Thyroid gland (tissue), 4 donors: ENCODE data around the gene PLXNA1. TPM values are rescaled to one million over a fixed set of nuclear protein-coding genes. Genes with fewer than 3 reads are reported as not detected.

Source experiments
- DNase-seq, 2 donors: peaks; one replicate each; pipeline ENCODE4 v3.0.0-alpha.2; 2019
- H3K27ac ChIP-seq, 3 donors: fragments of 200-600 bp; sonication (generic); 1 replicate in 2 of 3; 2 replicates in 1 of 3; pipeline ENCODE4 v1.5.1; 2016 to 2019; ENCODE audit warnings: mild to moderate bottlenecking in 1 of 3, moderate library complexity in 1 of 3
- H3K27me3 ChIP-seq: fragments of 200-600 bp; sonication (generic); one replicate; pipeline ENCODE4 v1.5.1; 2019
- H3K36me3 ChIP-seq, 2 donors: fragments of 200-600 bp; sonication (generic); one replicate each; pipeline ENCODE4 v1.5.1; 2016 to 2019
- H3K4me1 ChIP-seq, 2 donors: fragments of 200-600 bp; sonication (generic); one replicate each; pipeline ENCODE4 v1.5.1; 2017 to 2019
- H3K4me3 ChIP-seq, 3 donors: fragments of 200-600 bp; sonication (generic); replicated peaks in 1 of 3; 1 replicate in 2 of 3; 2 replicates in 1 of 3; pipeline ENCODE4 v1.5.1; 2016; ENCODE audit warnings: mild to moderate bottlenecking in 1 of 3
- H3K9me3 ChIP-seq: fragments of 200-600 bp; sonication (generic); one replicate; pipeline ENCODE4 v1.5.1; 2017
- CTCF ChIP-seq, 6 experiments: fragments of 200-600 bp in 3 of 6; fragments of 450-650 bp in 3 of 6; sonication (generic) in 3 of 6; IDR thresholded peaks; one replicate each; pipeline ENCODE4 v1.5.1; 2016 to 2019; ENCODE audit warnings: antibody characterized with exemption in 6 of 6, mild to moderate bottlenecking in 2 of 6, inconsistent platforms in 1 of 6, moderate library complexity in 1 of 6
- POLR2A ChIP-seq, 2 donors: fragments of 450-650 bp; IDR thresholded peaks; one replicate each; pipeline ENCODE4 v1.6.1; 2017; ENCODE audit warnings: antibody characterized with exemption in 2 of 2, mild to moderate bottlenecking in 2 of 2, moderate library complexity in 1 of 2
- WGBS, 2 donors: methylation state at CpG; one replicate each; pipeline ENCODE4 v1.1.5; 2017; 5-methylcytosine and 5-hydroxymethylcytosine counted together
- intact Hi-C: fragments of 100-400 bp; cut with DNase I; formaldehyde crosslinking; loops from one replicate; pipeline ENCODE4 v1.15.1; 2023
- total RNA-seq, 4 donors: library from RNA; depleted of rRNA; stranded (reverse); fragments of >200 nt; gene quantifications; one replicate each; pipeline ENCODE4 v1.2.3, GENCODE V29; 2016

PLXNA1 gene
- total RNA-seq, 4 donors from 2014 or later, result 16.0 to 28.0 (median 22.8) TPM

GRCh38 chr3:126972866-126973265, 10.0 kb upstream of the PLXNA1 start:
- WGBS, 2 donors, result 55 to 73% methylated on average over 2 to 3 of the region's 5 CpGs
- no peak for DNase-seq
- H3K4me1 ChIP-seq, result peaks cover 0 to 11% of the 10 kb centered on the region in 2 donors
- intact Hi-C loops, result no loop called here
- no peaks in the 10 kb centered on the region for H3K27me3 ChIP-seq
- no peak for TF ChIP-seq POLR2A (IDR thresholded peaks at IDR 0.05)
- no peak for TF ChIP-seq CTCF (IDR thresholded peaks at IDR 0.05)
- H3K36me3 ChIP-seq, result no peaks in the 10 kb centered on the region
- H3K4me3 ChIP-seq, result no peak overlapping the region
- H3K27ac ChIP-seq, result no peak overlapping the region
- H3K9me3 ChIP-seq, result no peaks in the 10 kb centered on the region

GRCh38 chr3:126973814-126974213, 9.1 kb upstream of the PLXNA1 start:
- no peak overlapping the region for H3K27ac ChIP-seq
- H3K27me3 ChIP-seq, result no peaks in the 10 kb centered on the region
- WGBS, 2 donors, result 86 to 94% methylated on average over 1 of the region's 1 CpG
- TF ChIP-seq POLR2A (IDR thresholded peaks at IDR 0.05) (no peak), CTCF (IDR thresholded peaks at IDR 0.05) (no peak)
- H3K4me3 ChIP-seq, result no peak overlapping the region
- H3K36me3 ChIP-seq, result no peaks in the 10 kb centered on the region
- no peaks in the 10 kb centered on the region for H3K9me3 ChIP-seq
- DNase-seq, result no peak
- intact Hi-C loops, result no loop called here
- H3K4me1 ChIP-seq, result peaks cover 0 to 11% of the 10 kb centered on the region in 2 donors

- Histone ChIP-seq H3K4me3 (no peak overlapping the region), H3K27me3 (no peaks in the 10 kb centered on the region), H3K27ac (no peak overlapping the region), H3K36me3 (no peaks in the 10 kb centered on the region), H3K9me3 (no peaks in the 10 kb centered on the region), H3K4me1 (peaks cover 0 to 11% of the 10 kb centered on the region in 2 donors)
- no peak for DNase-seq
- intact Hi-C loops, result no loop called here
- TF ChIP-seq CTCF (IDR thresholded peaks at IDR 0.05) (no peak), POLR2A (IDR thresholded peaks at IDR 0.05) (no peak)
- WGBS, 2 donors, result 78 to 79% methylated on average over 3 of the region's 3 CpGs
Measured at GRCh38 chr3:126974756-126975155, 8.2 kb upstream of the PLXNA1 start.

GRCh38 chr3:126976906-126977305, 6.0 kb upstream of the PLXNA1 start:
- Histone ChIP-seq H3K4me3 (no peak overlapping the region), H3K36me3 (no peaks in the 10 kb centered on the region), H3K4me1 (peaks cover under 1 to 5% of the 10 kb centered on the region in 2 donors), H3K27ac (no peak overlapping the region), H3K27me3 (no peaks in the 10 kb centered on the region), H3K9me3 (no peaks in the 10 kb centered on the region)
- no peak for TF ChIP-seq POLR2A (IDR thresholded peaks at IDR 0.05)
- no peak for TF ChIP-seq CTCF (IDR thresholded peaks at IDR 0.05)
- intact Hi-C loops, result no loop called here
- WGBS, 2 donors, result 90 to 100% methylated on average over 1 to 7 of the region's 7 CpGs
- no peak for DNase-seq

- intact Hi-C loops, result no loop called here
- no peak for DNase-seq
- 89 to 92% methylated on average over 6 of the region's 6 CpGs for WGBS, 2 donors
- TF ChIP-seq CTCF (IDR thresholded peaks at IDR 0.05) (no peak), POLR2A (IDR thresholded peaks at IDR 0.05) (no peak)
- Histone ChIP-seq H3K4me1 (peaks cover 8% of the 10 kb centered on the region in 2 donors), H3K36me3 (no peaks in the 10 kb centered on the region), H3K4me3 (no peak overlapping the region), H3K27ac (no peak overlapping the region), H3K9me3 (no peaks in the 10 kb centered on the region), H3K27me3 (no peaks in the 10 kb centered on the region)
Measured at GRCh38 chr3:126977821-126978220, 5.1 kb upstream of the PLXNA1 start.
